Activated T-cell treated with anti-CD3 and anti-CD28 coated beads, Interleukin-2, amount 50 U/mL, for 72 hours (primary cell): ENCODE results near the gene FAM3C. TPM values are rescaled to one million over a fixed set of nuclear protein-coding genes. Genes with fewer than 3 reads are reported as not detected.
"Not testable (repeated sequence)": the region's sequence is repeated elsewhere in the genome, so short reads cannot be mapped to it uniquely, and the experiment has no call there.

ENCODE experiments used
- ATAC-seq, 2 donors: fragments of 150-1000 bp; cut with Tn5 transposase; replicated peaks in 1 of 2; 2 replicates each; pipeline ENCODE4 v1.10.0; 2021; ENCODE audit warnings: moderate library complexity in 2 of 2, mild to moderate bottlenecking in 1 of 2
- DNase-seq, 2 donors: peaks; one replicate each; pipeline ENCODE4 v3.0.0; 2021 to 2022; ENCODE audit warnings: mixed read lengths in 1 of 2
- H3K27ac Mint-ChIP-seq: one replicate; pipeline ENCODE4 v1.8.0; 2022; ENCODE audit warnings: mild to moderate bottlenecking, moderate library complexity, mixed read lengths
- H3K27me3 Mint-ChIP-seq: one replicate; pipeline ENCODE4 v1.8.0; 2022; ENCODE audit warnings: low read depth, mixed read lengths
- H3K36me3 Mint-ChIP-seq, 2 donors: one replicate each; pipeline ENCODE4 v1.8.0; 2022; ENCODE audit warnings: mixed read lengths in 2 of 2, mild to moderate bottlenecking in 1 of 2; ENCODE audit not compliant: insufficient read depth in 2 of 2
- H3K4me1 Mint-ChIP-seq: one replicate; pipeline ENCODE4 v1.8.0; 2022; ENCODE audit warnings: low read depth, mixed read lengths
- H3K4me3 Mint-ChIP-seq, 2 donors: one replicate each; pipeline ENCODE4 v1.8.0; 2022; ENCODE audit warnings: mild to moderate bottlenecking in 2 of 2, mixed read lengths in 2 of 2, moderate library complexity in 2 of 2
- H3K9me3 Mint-ChIP-seq, 2 donors: one replicate each; pipeline ENCODE4 v1.8.0; 2022; ENCODE audit warnings: mixed read lengths in 2 of 2
- total RNA-seq, 2 donors: library from RNA; stranded (reverse); gene quantifications; one replicate each; pipeline ENCODE4 v1.2.3, GENCODE V29; 2022

FAM3C gene
- total RNA-seq, 2 donors from 2014 or later: 22.2 to 27.1 TPM

GRCh38 chr7:121331048-121331447, 65.1 kb downstream of the FAM3C start:
- no peak overlapping the region for H3K27ac Mint-ChIP-seq

GRCh38 chr7:121330053-121330833, 65.9 kb downstream of the FAM3C start:
- Mint-ChIP-seq H3K27me3 (peaks cover 65% of the 10 kb centered on the region), H3K27ac (no peak overlapping the region), H3K36me3 (peaks cover 0 to 2% of the 10 kb centered on the region in 2 donors), H3K9me3 (no peaks in the 10 kb centered on the region), H3K4me3 (peak overlapping the region; percentile 76), H3K4me1 (peaks cover 23% of the 10 kb centered on the region)
- no peak for DNase-seq
- ATAC-seq: peak; percentile 14 to 33

More at GRCh38 chr7:121331048-121331447, 65.1 kb downstream of the FAM3C start:
- ATAC-seq: no peak
- H3K4me1 Mint-ChIP-seq: peaks cover 23% of the 10 kb centered on the region
- no peaks in the 10 kb centered on the region for H3K9me3 Mint-ChIP-seq
- no peak overlapping the region for H3K4me3 Mint-ChIP-seq
- H3K36me3 Mint-ChIP-seq: peaks cover 0 to 2% of the 10 kb centered on the region in 2 donors
- DNase-seq: no peak
- peaks cover 61% of the 10 kb centered on the region for H3K27me3 Mint-ChIP-seq

GRCh38 chr7:121329191-121330052, 66.7 kb downstream of the FAM3C start:
- Mint-ChIP-seq H3K4me1 (peaks cover 23% of the 10 kb centered on the region), H3K36me3 (peaks cover 0 to 2% of the 10 kb centered on the region in 2 donors), H3K27me3 (peaks cover 69% of the 10 kb centered on the region), H3K4me3 (peak overlapping the region; percentile 76), H3K27ac (no peak overlapping the region), H3K9me3 (no peaks in the 10 kb centered on the region)
- DNase-seq (peak; percentile 21 to 44), ATAC-seq (peak; percentile 65 to 70)

GRCh38 chr7:121328508-121329190, 67.5 kb downstream of the FAM3C start, which contains the start of gene WNT16:
Gene WNT16 (plus strand): TSS chr7:121329000. CDS start chr7:121329293, 293 bp downstream.
- Mint-ChIP-seq H3K4me1 (peaks cover 23% of the 10 kb centered on the region), H3K27me3 (peaks cover 76% of the 10 kb centered on the region), H3K9me3 (no peaks in the 10 kb centered on the region), H3K36me3 (peaks cover 0 to 2% of the 10 kb centered on the region in 2 donors), H3K27ac (no peak within 1 kb of the TSS), H3K4me3 (peak within 1 kb of the TSS; percentile 76)
- DNase-seq (no peak), ATAC-seq (peak; percentile 24 to 42)

- Mint-ChIP-seq H3K4me3 (no peak overlapping the region), H3K4me1 (peaks cover 23% of the 10 kb centered on the region), H3K27me3 (peaks cover 80% of the 10 kb centered on the region), H3K27ac (no peak overlapping the region), H3K36me3 (peaks cover 0 to 2% of the 10 kb centered on the region in 2 donors), H3K9me3 (no peaks in the 10 kb centered on the region)
- ATAC-seq: no peak
- DNase-seq: no peak
Measured at GRCh38 chr7:121327671-121328070, 68.4 kb downstream of the FAM3C start.

GRCh38 chr7:121323515-121324302, 72.4 kb downstream of the FAM3C start:
- peaks cover 67% of the 10 kb centered on the region for H3K27me3 Mint-ChIP-seq
- DNase-seq (no peak), ATAC-seq (no peak)
- H3K4me3 Mint-ChIP-seq: no peak overlapping the region
- H3K4me1 Mint-ChIP-seq: peaks cover 5% of the 10 kb centered on the region
- no peak overlapping the region for H3K27ac Mint-ChIP-seq
- H3K36me3 Mint-ChIP-seq: peaks cover 0 to 2% of the 10 kb centered on the region in 2 donors
- no peaks in the 10 kb centered on the region for H3K9me3 Mint-ChIP-seq

GRCh38 chr7:121322460-121322859, 73.6 kb downstream of the FAM3C start:
- Mint-ChIP-seq H3K4me3 (no peak overlapping the region), H3K36me3 (no peaks in the 10 kb centered on the region), H3K4me1 (no peaks in the 10 kb centered on the region), H3K9me3 (no peaks in the 10 kb centered on the region), H3K27me3 (peaks cover 54% of the 10 kb centered on the region), H3K27ac (no peak overlapping the region)
- ATAC-seq: no peak
- no peak for DNase-seq

- H3K36me3 Mint-ChIP-seq, ATAC-seq, DNase-seq, H3K27ac Mint-ChIP-seq, H3K9me3 Mint-ChIP-seq, H3K4me3 Mint-ChIP-seq, H3K4me1 Mint-ChIP-seq: not testable (repeated sequence)
- peaks cover 25% of the 10 kb centered on the region for H3K27me3 Mint-ChIP-seq
Measured at GRCh38 chr7:121315170-121315569, 80.9 kb downstream of the FAM3C start.

GRCh38 chr7:121313793-121314676, 82.1 kb downstream of the FAM3C start:
- ATAC-seq (no peak), DNase-seq (no peak)
- Mint-ChIP-seq H3K4me1 (no peaks in the 10 kb centered on the region), H3K27ac (no peak overlapping the region), H3K27me3 (peaks cover 25% of the 10 kb centered on the region), H3K36me3 (peaks cover 0 to 3% of the 10 kb centered on the region in 2 donors), H3K9me3 (peaks cover 0 to 4% of the 10 kb centered on the region in 2 donors), H3K4me3 (no peak overlapping the region)

GRCh38 chr7:121313220-121313792, 82.8 kb downstream of the FAM3C start:
- no peak for ATAC-seq
- peaks cover 3% of the 10 kb centered on the region in 2 donors for H3K36me3 Mint-ChIP-seq
- H3K4me1 Mint-ChIP-seq: no peaks in the 10 kb centered on the region
- peaks cover 25% of the 10 kb centered on the region for H3K27me3 Mint-ChIP-seq
- DNase-seq: no peak
- H3K4me3 Mint-ChIP-seq: no peak overlapping the region
- H3K27ac Mint-ChIP-seq: no peak overlapping the region
- H3K9me3 Mint-ChIP-seq: peaks cover 0 to 4% of the 10 kb centered on the region in 2 donors

- H3K9me3 Mint-ChIP-seq: peaks cover 0 to 4% of the 10 kb centered on the region in 2 donors
- DNase-seq: no peak
- no peak for ATAC-seq
- peaks cover 13% of the 10 kb centered on the region for H3K4me1 Mint-ChIP-seq
- H3K4me3 Mint-ChIP-seq: no peak overlapping the region
- no peak overlapping the region for H3K27ac Mint-ChIP-seq
- H3K36me3 Mint-ChIP-seq: peaks cover 3% of the 10 kb centered on the region in 2 donors
- H3K27me3 Mint-ChIP-seq: peaks cover 28% of the 10 kb centered on the region
Measured at GRCh38 chr7:121307021-121307574, 89.0 kb downstream of the FAM3C start.
